Activated CD4-positive, alpha-beta T cell treated with anti-CD3 and anti-CD28 coated beads, Interleukin-2, amount 50 U/mL, for 16 hours (primary cell): ENCODE data around the gene IL3RA.

Experiments used
- DNase-seq: peaks from one replicate; pipeline ENCODE4 v3.0.0-alpha.2; 2020

The IL3RA gene

DNA sequence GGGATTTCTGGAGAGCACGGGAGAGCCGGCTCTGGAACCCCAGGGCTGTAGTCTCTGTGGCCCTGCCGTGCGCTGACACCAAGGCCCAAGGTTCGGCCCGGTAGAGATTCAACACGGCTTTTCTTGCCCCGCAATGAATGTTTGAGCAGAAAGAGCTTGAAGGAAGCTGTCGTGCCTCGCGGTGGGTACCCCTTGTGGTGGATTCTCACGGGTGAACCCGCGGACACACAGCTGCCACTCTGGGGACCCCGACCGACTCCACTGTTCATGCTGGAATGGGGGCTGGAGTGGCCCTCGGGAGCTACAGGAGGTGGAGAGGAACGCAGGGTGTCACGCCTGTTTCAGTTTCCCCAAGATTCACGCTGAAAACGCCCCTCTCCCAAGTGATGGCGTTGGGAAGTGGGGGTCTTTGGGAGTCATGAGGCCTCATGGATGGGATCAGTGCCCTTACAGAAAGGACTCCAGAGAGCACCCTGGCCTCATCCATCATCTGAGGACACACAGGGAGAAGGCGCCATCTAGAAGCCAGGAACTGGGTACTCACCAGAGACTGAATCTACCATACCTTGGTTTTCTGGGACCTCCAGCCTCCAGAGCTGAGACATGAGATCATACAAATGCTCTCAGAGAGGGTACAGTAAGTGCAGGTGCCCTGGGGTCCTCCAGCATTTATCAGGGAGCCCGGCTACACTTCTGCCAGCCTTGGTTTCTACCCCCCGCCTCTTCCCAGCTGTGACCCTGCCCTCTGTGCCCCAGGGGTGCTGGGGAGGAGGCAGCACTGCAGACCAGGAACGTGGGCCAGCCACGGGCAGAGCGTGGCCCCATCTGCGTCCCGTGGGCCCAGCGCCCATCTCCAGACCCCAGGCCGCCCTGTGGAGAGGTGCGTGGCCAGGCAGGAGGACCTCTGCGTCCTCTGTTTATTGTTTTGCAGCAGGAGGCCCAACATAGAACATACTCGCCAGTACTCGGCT lies 49.0 kb downstream of the IL3RA start:
- DNase-seq: no peak

DNA sequence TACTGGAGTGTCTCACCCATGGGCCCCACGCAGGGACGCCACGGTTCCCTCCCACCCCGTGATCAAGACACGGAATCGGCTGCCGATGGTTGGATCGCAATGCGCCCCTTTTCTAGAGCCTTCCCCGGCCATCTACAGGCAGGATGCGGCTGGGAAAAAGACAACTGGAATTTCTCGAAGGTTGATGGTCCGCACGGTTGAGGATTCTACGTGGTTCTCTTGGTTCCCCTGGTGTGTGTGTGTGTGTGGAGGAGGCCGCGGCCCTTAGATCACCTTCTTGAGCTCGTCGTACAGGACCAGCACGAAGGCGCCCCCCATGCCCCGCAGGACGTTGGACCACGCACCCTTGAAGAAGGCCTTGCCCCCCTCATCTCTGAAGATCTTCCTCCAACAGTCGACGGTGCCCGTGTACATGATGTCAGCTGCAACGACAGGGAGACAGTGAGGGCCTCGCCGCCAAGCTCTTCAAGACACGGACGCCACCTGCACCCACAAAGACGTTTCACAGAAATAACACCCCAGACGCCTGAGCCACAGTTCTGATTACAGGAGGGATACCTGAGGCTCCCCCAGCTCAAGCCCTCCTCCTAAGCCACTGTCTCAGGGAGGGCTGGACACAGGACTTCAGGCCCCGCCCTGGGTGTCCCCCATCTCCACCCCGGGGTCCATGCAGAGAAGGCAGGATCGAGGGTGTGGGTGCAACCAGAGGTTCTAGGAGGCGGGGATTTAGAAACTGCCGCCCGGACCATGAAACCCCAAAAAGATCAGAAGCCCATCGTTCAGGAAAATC lies 49.9 kb downstream of the IL3RA start:
- no peak for DNase-seq

DNA sequence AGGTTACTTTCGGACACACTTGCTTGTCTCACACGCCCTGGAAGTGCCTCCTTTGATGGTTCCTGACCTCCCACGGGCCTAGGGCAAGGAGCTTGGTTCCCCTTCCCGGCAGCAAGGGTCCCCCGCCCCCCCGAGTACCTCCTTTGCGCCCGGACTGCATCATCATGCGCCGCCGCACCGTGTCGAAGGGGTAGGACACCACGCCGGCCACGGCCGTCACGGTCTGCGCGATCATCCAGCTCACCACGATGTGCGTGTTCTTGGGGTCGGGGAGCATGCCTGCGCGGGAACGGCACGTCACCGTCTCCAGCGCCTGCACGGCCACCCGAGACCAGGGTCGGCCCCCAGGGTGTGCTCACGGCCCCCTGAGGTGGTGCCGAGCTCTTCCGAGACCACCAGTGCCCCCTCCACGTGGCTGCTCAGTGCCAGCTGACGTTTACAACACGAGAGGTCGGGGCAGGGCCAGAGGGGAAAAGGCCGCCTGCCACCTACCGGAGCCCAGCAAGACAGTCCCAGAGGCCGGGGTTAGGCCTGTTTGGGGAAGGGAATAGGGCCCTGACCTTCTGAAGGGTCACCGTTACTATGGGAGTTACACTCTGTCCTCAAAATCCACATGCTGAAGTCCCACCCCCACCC lies 50.7 kb downstream of the IL3RA start:
- no peak for DNase-seq

DNA sequence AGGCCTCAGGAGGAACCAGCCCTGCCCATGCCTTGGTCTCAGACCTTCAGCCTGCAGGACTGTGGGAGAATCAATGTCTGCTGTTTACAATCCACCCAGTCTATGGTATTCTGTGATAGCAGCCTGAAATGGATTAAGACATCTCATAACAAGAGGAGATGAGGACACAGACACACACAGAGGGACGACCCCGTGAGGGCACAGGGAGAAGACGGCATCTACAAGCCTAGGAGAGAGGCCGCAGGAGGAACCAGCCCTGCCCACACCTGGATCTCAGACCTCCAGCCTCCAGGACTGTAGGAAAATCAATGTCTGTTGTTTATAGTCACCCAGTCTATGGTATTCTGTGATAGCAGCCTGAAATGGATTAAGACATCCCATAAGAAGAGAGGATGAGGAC lies 52.1 kb downstream of the IL3RA start:
- DNase-seq: no peak

DNA sequence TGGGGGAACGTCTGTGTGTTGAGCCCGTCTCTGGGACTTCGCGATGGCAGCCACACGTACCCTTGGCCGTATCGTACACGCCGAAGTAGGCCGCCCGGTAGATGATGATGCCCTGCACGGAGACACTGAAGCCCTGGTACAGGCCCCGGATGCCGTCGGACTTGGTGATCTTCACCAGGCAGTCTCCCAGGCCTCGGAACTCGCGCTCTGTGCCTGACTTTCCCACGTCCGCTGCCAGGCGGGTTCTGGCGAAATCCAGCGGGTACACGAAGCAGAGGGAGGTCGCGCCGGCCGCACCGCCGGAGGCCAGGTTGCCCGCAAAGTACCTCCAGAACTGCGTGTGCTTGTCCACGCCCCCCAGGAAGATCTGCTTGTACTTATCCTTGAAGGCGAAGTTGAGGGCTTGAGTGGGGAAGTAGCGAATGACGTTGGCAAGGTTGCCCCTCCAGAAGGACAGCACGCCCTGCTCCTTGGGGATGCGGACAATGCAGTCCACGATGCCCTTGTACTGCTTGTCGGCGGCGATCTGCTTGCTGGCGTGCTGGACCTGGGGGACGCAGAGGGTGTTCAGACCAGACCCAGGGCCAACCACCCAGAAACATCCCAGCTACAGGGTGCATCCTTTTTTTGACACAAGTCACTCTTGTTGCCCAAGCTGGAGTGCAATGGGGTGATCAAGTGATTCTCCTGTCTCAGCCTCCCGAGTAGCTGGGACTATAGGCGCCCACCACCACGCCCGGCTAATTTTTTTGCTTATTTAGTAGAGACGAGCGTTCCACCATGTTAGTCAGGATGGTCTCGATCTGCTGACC lies 52.8 kb downstream of the IL3RA start:
- DNase-seq: no peak

DNA sequence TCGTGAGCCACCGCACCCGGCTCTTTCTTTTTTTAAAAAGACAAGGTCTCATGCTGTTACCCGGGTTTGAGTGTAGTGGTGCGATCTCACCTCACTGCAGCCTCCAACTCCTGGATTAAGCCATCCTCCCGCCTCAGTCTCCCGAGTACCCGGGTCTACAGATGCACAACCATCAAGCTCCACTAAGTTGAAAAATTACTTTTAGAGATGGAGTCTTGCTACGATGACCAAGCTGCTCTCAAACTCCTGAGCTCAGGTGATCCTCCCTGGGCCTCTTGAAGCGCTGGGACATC lies 53.4 kb downstream of the IL3RA start:
- no peak for DNase-seq

DNA sequence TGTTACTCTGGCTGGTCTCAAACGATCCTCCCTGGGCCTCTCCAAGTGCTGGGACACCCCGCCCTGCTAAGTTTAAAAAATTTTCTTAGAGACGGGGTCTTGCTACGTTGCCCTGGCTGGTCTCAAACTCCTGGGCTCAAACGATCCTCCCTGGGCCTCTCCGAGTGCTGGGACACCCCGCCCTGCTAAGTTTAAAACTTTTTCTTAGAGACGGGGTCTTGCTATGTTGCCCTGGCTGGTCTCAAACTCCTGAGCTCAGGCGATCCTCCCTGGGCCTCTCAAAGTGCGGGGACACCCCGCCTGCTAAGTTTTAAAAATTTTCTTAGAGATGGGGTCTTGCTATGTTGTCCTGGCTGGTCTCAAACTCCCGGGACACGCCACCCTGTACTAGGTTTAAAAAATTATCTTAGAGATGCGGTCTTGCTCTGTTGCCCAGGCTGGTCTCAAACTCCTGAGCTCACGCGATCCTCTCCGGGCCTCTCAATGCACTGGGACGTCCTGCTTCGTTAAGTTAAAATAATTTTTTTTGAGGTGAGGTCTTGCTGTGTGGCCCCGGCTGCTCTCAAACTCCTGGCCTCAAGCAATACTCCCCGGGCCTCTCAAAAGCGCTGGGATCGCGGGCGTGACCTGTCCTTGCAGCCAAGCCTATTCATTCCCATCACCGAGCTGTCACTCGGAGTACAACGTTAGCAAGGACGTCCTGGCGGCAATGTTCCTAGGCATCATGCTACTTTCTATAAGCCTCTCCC lies 54.2 kb downstream of the IL3RA start:
- DNase-seq: no peak

DNA sequence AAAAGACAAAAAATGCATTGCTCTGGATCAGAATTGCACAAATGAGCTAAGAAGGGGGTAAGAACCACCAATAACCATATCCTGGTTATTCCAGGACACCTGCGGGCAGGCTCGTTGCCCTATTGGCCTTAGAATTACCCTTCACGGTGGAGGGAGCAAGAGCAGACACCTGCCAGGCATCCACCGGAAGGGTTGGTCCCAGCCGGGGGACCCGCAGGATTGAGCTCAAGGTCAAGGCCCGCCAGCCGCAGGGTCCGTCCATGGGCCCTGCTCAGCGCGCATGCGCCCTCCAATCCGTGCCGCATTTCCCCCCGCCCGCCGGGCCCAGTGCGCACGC lies 54.8 kb downstream of the IL3RA start:
- DNase-seq: peak; percentile 94

DNA sequence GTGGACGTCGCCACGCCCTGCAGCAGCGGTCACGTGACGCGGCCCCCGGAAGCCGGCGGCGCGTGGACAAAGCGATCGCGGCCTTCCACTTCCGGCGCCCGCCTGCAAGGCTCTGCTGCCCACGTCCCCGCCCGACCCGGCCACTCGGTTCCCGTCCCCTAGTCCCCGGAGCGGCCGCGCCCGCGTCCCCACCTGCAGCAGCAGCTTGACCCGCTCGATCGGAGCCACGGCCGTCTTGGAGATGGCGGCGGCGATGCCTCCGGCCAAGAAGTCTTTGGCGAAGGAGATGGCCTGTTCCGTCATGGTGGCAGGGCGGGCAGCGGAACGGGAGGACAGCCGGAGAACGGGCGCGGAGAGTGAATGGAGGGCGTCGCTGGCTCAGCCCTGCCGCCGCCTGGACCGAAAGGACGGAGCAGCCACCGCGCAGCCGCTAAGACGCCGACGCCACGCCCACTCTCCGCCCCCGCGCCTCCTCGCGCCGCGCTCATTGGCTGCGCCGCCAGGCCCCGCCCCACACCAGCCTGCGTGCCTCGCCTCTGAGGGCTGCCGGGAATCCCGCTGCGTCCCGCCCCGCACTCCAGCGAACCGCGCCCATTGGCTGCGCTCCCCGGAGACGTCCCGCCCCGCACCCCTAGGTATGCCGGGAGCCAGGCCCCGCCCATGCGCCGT lies 55.3 kb downstream of the IL3RA start, which contains the start of gene SLC25A6:
Gene SLC25A6, minus strand, starts transcription at position 407 of the 669 bp plus-strand sequence. Its CDS starts 104 bp downstream, at position 303.
- peak; percentile 99 for DNase-seq

DNA sequence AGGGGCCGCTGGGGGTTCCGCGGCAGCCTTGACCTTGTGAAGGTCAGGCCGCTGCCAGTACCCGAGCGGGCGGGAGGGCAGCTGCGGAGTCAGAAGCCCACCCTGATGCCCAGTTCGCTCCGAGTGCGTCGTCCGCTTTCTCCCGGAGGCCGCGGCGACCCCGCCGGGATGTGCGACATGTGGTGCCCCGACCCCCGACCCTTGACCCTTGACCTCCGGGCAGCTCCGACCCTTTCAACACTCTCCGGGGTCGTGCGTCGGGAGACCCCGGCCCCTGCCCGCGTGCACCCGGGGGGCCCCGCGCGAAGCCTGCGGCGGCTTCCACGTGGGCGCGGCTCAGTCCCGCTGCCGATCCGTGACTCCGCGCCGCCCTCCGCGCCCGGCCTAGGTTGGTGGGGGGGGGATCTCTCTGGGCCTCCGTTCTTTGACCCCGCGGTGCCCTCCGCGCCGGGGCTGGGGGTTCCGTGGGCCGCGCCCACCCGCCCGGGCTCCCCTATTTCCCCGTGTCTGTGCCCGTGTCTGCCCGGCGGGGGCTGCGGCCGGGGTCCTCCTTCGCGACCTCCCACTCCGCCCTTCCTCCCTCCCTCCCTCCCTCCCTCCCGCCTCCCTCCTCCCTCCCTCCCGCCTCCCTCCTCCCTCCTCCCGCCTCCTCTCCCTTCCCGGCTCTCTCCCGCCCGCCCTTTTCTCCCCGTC lies 55.9 kb downstream of the IL3RA start:
- DNase-seq: peak; percentile 40

DNA sequence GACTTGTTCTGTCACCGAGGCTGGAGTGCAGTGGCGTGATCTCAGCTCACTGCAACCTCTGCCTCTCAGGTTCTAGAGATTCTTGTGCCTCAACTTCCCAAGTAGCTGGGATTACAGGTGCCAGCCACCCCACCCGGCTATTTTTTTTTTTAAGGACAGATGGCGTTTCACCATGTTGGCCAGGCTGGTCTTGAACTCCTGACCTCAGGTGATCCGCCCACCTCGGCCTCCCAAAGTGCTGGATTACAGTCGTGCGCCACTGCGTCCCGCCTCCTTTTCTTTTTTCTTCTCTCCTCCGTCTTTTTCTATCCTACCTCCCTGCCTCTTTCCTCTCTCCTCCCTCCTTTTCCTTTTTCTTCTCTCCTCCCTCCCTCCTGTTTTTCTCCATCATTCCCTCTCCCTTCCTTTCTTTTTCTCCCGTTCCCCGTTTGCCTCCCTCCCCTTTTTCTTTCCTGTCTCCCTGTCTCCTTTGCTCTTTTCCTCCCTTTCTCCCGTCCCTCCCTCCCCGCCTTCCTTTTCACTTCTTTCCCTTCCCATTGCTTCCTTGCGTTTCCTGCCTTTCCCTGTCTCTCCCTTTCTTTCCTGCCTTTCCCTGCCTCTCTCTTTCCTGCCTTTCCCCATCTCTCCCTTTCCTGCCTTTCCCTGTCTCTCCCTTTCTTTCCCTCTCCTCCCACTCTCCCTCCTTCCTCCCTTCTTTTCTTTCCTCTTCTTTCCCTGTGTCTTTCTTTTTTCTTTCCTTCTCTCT lies 57.5 kb downstream of the IL3RA start:
- no peak for DNase-seq

DNA sequence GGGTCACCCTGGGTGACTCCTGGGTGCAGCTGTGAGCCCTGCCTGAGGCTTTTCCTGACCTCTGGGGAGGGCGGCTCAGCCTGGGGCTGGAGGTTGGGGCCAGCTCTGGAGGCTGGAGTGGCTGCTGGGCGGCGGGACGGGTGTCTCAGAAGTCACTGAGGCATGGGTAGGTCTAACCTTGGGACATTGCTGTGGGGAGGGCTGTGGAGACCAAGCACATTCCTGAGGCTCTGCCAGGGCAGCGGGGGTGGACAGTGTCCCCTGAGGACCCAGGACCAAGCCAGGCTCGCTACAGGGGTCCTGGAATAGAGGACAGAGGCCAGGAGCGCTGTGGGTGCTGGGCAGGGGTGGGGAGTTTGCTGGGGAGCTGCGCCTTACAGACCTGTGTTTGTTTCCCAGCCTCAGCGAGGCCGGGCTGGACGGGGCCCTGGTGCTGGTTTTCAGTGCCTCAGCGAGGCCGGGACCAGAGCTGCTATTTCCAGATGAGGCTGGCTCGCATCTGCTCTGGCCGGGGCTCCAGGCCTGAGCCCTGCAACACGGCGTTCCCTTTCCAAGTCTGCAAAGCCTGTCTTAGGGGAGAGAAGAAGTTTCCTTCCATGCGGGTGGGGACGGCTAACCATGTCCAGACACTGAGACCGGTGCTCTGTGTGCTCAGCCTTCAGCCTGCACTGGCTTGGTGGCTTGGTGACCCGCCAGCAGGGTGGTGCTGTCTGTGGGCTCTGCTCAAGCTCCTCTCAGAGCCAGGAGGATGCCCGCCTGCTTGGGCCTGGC lies 58.3 kb downstream of the IL3RA start:
- no peak for DNase-seq

DNA sequence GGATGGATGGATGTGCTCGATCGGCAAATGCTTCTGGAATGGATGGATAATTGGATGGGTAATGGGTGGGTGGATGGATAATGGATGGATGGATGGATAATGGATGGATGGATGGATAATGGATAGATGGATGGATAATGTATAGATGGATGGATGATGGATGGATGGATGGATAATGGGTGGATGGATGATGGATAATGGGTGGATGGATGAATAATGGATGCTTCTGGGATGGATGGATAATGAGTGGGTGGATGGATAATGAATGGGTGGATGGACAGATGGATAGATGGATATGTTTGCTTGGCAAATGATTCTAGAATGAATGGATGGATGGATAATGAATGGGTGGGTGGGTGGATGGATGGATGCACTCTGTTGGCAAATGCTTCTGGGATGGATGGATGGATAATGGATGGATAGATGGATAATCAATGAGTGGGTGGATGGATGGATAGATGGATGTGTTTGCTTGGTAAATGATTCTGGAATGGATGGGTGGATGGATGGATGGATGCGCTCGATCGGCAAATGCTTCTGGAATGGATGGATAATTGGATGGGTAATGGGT lies 59.1 kb downstream of the IL3RA start:
- DNase-seq: no peak

DNA sequence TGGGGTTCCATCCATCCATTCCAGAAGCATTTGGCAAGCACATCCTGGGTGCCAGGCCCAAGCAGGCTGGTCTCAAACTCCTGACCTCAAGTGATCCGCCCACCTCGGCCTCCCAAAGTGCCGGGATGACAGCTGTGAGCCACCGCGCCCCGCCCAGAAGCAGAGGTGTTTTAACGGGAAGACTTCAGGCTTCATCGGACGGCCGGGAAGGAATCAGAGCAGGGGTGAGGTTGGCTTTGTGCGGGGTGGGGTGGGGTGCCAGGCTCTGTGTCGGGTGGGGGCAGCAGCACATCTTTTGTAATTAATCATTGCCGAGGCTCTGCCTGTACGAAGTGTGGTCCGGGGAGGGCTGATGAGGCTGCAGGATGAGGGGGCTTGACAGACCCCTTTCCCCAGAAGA lies 60.4 kb downstream of the IL3RA start:
- DNase-seq: no peak

DNA sequence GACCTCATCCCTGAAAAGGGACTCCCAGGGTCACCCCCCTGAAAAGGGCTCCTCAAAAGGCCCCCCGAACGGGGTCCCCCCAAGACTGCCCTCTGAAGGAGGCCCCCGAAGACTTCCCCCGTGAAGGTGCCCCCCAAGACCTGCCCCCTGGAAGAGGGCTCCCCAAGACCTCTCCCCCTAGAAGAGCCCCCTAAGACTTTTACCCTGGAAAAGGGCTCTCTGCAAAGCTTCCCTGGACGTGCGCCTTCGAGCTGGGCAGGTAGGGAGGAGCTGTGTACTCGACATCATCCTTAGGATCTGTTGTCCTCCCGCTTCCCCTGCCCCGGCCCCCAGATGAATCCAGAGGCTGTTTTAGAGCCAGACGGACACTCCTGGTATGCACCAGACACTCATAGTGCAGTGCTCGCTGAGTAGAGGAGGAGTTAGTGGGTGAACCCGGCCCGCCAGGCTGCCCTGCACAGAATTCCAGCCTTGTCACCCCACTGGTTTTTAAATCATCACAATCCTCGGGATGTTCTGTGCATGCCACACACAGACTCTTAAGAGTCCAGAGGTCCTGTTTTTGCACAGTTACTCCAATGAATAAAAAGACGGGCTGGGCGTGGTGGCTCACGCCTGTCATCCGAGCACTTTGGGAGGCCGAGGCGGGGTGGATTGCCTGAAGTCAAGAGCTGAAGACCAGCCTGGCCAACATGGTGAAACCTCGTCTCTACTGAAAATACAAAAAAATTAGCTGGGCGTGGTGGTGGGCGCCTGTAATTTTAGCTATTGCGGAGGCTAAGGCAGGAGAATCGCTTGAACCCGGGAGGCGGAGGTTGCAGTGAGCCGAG lies 61.1 kb downstream of the IL3RA start:
- DNase-seq: no peak

DNA sequence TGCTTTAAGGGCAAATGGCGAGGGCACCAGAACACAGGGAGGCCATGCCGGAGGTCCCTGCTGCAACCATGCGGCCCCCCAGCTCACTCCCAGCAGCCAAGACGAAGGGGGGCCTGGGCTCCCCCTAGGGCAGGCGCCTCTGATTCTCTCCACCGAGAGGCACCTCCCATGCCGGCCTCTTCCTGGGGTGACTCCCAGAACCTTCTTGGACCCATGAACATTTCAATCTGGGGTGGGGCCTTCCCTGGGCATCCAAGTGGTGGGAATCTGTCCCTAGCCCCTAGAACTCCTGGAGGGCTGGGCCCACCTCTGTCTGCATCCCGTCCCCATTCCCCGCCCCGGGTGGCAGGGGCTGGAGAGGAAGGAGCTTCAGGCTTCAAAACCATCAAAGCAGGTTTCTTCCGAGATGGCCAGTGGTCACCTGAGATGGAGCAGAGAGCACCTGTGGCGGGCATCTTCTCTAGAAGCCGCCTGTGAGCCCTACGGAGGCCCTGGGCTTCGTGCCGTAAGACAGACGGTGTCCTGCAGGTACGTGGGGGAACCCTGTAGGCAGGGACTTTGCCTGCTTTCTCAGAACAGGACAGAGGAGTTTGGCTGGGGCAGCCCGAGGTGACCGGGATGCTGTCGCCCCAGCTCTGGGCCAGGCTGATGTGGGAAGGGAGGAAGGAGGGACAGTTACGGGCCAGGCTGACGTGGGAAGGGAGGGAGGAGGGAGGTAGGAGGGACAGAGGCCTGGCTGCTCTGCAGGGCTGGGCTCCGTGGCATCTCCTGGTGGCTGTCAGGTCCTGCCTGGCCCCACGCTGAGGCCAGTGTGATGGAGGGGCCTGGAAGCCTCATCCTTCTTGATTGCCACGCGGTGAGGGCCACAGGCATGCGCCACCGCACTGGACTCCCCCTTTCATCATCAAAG lies 62.1 kb downstream of the IL3RA start:
- DNase-seq: no peak

DNA sequence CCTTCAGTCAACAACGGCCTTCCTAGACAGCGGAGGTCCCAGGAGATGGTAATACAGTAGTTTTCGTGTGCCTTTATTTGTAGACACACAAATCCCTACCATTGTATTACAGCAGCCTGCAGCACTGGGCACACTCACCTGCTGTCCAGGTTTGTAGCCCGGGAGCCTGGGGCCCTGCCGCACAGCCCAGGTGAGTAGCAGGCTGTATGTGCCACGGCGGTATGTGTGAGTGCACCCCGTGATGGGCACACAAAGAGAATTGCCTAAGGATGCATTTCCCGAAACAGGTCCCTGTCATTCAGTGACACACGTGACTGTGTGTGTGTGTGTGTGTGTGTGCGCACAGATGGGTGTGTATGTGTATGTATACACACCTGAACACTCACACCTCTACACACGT lies 63.5 kb downstream of the IL3RA start:
- no peak for DNase-seq
